Limb (tissue), 2 donors: ENCODE data around the gene SEMA7A.

ENCODE experiments used
- DNase-seq, 2 donors: peaks; one replicate each; pipeline ENCODE4 v3.0.0-alpha.2; 2016; ENCODE audit errors: extremely low spot score in 2 of 2

Gene SEMA7A

DNA sequence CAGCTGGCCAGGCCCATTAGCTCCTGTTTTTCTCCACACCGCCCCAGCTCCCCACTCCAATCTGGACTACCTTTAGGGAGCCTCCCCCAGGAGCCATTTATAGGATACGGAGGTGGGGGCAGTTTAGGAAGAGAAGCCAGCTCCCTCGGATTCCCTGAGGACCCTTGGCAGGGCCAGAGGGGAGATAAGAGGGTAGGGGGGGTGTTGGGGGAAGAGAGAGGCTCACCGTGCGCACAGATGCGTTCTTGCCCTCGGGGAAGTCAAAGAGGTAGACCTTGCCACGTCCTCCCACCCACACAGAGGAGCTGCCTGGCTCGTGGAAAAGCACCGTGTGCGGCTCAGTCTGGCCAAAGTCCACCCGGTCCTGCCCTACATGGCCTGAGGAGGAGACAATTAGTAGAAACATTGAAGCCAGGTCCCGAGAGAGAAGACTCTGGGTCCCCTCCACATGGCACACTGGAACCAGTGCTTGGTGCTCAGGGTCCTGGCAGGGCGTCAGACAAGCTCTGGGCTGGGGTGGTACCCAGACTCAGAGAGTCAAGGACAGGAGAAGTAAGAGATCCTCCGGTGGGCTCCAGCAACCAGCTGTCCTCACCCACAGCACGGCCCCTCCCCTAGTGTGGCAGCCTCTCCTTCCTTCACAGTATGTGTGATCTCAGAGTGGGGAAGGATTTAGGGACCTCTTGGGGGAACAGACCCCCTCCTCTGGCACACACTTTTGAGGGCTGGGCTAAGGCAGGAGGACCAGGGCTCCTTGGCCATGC is 15.0 kb downstream of the SEMA7A start:
- no peak for DNase-seq

DNA sequence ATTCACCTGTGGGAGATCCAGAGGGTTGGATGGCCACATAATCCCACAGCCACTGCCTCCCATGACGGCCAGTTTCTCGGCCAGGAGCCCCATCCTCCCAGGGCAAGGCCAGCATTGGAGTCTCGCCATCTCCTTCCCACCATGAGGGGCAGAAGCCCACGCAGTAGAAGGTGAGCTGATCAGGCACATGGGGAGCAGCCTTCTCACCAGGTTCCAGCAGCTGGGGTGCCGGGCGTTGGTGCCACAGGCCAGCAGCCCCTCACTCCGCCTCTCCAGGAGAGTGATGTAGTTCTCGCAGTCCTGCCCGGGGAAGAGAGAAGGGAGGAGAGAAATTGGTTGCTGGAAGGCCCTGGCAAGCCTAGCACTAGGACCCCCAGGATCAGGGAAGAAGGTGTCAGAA is 16.1 kb downstream of the SEMA7A start:
- no peak for DNase-seq

DNA sequence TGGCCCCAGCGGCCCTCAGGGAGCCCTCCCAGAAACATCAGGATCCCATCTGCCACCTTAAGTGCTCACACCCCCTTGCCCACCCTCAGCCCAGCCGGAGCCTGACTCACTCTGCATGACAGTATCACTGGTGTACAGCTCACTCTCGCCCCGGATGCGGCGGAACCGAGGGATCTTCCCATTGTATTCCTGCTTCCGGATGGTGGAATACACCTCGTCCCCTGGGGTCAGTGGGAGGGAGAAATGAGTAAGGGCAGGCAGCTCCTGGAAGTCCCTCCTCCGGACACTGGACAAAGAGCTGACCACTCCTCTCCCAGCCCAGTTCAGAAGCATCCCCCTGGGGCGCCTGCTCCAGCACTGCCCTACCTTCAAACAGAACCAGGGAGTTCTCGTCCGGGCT is 16.5 kb downstream of the SEMA7A start:
- DNase-seq, result no peak

DNA sequence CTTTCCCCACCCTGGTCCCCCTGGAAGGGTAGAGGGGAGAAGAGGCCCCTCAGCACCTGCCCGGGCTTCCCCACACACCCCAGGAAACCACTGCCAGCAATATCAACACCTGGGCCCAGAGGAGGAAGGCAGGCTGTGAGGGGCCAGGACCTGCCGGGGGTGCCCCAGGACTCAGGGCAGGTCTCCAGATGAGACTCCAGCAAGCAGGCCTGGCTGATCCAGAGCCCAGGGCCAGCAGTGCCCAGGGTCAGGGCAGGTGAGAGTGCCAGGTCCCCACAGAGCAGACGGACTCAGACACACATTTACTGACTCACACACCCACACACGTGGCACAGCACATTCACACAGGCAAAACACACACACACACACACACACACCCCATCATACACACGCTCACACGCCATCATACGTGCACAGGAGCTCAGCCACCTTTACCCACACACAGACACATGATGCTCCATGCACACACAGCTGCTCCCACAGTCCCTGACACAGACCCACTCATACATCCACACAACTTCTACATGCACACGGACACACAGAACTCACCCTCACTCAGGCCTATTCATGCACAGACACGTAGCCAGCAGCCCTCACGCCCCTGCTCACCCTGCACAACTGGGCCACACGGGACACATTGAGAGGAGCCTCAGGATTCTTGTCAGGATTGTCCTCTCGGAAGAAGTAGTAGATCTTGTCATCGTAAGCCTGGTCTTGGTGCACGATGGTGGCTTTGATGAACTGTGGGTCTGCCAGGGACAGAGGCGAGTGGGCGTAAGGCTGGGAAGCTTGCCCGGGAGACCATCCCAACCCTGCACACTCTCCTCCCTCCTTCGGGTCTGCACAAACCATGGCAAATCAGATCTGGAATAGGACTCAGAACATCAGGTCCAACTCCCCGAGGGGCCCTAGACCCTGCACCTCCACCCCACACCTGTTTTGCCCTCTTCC is 17.5 kb downstream of the SEMA7A start:
- DNase-seq, result no peak

DNA sequence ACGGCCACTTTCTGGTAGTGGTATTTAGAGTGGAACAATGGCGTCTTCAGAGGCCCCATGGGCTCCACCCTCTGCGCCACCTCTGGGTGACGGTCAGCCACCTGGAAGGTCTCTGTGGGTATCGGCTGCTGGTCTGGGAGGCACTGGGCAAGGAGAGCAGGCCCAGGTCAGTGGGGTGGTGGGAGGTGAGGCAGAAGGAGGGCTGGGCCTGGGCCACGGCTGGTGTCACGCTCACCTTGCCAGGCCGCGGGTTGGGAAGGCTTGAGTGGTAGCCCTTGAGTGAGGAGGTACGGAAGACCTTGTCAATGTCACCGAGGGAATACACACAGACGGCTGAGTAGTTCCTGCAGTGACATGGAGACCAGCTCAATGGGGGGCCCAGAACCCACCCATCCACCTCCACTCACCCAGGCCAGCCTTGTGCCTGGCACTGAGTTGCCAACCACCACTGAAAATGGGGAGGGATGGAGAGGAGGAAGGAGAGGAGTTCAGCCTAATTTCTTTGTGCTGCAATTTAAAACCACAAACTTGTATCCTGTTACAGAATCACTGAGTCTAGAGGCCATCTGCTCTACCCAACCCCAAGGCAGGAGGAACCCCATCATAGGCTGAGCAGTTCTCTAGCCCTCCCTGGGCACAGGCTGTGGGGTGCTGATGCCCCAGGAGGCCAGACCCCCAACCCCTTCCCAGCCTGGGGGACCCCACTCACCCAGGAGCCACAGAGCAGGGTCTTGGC is 19.0 kb downstream of the SEMA7A start:
- DNase-seq, result no peak

DNA sequence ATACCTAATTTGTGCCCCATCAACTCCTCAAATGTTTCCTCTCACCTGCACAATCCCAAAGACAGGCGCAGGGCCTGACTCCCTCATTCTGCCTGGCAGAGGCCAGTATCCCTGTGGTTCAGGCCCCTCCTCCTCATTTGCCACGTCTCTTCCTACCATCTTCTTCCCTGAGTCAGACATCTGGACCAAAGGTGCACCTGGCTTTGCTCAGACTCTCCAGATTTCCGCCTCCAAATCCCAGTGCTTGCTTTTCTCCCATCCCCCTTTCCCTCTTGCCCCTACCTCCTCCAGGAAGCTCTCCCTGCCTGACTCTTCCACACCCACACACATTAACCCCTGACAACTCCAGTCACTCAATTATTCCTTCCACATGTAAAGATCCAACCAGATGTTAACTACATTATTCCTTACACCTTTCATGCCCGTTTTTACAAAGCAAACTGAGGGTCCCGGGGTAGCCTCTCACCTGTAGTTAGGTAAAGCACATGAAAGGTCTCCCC is 19.6 kb downstream of the SEMA7A start:
- no peak for DNase-seq

DNA sequence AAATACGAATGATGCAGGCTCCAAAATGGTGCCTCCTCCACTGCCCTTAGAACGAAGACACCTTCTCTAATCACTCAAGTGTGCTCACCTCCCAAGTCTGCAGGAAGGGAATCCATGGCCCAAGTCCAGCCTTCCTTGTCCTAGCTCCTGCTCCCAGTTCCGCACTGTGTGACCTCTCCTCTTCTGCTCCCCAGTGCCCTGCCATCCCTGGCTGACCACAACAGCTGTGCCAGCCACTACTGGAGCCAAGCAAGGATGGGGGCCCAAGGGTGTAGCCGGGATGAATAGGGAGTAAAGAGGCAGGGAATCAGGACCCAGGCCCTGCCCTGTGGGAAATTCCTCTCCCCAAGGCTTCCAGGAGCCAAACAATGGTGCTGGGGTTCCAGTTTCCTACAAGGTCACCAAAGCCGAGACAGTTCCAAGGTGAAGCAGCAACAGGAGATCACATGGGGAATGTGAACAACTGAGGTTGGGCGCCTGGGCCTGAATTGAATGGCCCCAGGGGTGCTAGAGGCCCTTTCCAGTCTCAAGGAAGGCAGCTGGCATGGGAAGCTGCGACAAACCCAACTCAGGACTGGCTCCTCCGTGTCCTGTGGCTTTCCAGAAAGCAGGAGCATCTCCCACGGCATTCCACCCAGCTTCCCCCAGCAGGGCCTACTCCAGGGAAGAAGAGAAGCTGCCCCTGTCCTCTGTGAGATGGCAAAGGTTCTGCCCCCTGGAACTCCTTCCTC is 20.2 kb downstream of the SEMA7A start:
- DNase-seq, result no peak

DNA sequence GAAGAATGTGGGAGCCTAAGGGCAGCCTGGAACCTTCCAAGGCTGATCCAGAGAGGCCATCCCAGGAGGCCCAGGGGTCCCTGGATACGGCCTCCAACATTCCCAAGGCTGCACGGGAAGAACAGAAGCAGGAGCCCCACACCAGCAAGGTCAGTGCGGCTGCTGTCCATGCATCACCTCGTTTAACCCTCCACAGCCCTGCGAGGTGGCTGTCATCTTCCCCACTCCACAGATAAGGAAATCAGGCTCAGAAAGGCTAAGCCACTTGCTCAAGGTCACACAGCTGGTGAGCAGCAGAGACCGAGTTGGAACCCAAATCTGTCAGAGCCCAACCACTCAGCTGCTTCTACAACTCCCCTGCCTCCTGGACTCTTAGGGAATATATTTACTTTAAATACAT is 21.6 kb downstream of the SEMA7A start:
- no peak for DNase-seq

DNA sequence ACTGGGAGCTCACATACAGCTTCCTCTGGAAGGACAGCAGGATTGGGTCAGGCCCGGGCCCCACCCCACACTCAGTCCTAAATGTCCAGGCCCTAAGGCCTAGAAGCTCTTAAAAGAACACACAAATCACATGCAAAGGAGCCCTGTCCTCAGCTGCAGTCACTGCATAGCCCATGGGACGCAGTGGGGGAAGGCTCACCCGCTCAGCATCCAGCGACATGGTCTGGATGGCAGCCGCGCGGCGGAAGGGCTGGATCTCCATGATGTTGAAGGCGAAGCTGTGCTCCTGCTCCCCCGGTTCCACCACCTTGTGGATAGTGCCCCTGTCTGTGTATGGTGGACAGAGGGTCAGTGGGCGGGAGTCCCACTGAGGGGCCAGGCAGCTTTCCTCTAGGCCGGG is 22.1 kb downstream of the SEMA7A start:
- DNase-seq, result no peak

DNA sequence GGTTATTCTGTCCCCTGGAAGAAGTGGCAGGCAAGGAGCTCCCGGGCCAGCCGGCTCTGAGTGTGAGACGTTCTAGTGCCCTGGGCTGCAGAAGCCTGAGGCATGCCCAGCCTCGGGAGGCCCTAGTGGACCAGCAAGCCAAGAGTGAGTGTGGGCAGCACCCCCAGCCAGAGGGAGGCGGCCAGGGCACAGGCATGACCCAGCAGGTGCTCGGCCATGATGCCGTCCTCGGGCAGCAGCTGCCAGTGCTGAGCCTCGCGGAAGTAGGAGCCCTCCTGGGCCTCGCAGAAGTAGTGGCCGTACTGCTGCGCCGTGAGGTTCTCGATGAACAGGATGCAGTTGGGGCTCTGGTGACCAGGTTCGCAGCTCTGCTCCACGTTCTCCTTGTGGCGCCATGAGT is 23.3 kb downstream of the SEMA7A start:
- no peak for DNase-seq

DNA sequence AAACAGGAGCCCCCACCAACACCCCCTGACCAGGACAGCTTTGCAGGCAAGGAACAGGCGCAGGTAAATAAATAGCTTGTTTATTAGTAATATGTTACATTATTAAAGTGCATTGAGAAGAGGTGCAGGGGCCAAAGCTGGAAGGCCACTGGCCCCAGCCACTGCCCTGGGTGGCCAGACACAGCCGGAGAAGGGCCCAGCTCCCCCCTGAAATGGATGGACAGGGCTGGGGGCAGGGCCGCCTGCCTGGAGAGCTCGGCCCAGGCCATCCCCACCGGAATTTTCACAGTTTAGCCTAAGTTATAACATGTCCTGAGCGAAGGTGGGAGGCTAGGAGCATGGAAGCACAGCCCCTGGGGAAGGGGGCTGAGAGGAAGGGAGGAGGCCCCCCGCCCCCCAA is 24.5 kb downstream of the SEMA7A start:
- no peak for DNase-seq

DNA sequence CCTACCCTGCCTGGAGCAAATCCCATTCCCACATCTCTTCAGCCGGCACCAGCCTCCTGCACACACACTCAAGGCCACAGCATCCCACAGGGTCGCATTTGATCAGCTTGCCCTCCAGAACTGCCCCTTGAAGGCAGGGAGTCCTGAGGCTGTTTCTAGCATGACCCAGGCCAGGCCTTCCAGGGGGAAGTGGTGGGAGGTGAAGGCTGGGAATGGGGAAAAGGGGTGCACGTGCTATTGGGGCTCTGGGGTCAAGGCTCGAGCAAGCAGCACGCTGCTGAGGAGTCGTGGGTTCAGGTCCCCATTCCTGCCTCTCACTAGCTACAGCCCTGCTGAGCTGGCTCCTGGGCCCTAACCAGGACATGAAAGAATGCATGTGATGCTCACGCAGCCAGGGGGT is 24.9 kb downstream of the SEMA7A start:
- no peak for DNase-seq

DNA sequence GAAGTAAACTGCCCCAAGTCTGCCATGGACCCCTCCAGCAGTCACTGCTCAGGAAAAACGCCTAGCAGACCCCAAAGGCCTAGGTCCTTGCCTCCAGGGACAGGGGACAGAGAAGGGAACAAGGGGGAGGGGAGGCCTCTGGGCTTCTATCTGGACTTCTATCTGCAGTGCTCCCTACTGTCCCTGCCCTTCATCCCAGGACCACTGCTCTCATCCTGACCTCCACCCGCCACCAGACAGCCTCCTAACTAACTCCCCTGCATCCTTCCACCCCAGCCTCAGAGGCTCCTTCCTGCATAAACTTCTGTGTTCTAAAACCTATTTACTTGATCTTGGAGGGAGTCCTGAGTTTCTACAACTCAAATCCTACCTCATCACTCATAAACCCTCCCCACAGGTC is 25.4 kb downstream of the SEMA7A start:
- DNase-seq, result no peak

DNA sequence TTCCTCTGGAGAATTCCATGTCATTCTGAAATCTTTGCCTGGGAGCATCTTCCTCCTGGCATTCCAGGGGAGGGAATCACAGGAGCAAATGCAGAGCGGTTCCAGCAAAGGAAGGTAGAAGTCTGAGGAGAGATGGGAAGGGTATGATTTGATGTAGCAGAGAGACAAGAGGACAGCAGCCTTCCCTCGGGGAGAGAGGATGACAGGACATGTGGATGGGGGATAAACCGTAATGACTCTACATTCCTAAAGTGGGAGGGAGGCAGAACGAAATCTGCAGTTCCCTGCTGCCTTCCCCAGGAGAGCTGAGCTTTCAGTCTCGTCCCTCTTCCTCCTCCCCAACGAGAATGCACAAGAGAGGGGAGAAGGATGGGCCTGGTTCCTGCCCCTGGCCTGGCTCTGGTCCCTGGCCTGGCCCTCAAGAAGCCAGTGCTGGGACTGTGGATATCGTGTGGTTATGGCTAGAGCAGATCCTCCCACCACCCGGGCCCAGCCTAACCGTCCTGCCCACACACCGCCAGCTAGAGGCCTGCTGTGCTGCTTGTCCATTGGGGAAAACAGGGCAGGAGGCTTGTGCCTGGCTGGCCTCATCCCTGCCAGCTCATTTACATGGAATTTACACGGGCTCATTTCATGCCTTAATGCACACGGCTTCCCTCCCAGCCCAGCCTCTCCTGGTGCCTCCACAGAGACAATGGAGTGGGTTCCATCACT is 26.6 kb downstream of the SEMA7A start:
- DNase-seq, result no peak

DNA sequence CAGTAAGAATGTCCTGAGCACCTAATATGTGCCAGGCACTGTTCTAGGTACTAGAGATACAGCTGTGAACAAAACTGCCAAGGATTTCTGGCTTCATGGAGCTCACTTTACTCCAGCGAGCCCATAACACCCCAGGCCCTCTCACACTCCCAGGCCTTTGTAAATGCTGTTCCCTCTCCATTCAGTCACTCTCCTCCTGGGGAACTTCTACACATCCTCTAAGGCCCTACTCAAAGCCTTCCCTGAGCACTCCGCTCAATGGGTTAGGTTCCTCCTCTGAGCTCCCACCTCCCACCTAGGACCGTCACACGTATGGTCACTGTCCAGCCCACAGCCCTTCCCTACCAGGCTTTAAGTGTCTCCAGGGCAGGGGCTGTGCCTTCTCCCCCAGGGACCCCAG is 27.2 kb downstream of the SEMA7A start:
- DNase-seq, result no peak

DNA sequence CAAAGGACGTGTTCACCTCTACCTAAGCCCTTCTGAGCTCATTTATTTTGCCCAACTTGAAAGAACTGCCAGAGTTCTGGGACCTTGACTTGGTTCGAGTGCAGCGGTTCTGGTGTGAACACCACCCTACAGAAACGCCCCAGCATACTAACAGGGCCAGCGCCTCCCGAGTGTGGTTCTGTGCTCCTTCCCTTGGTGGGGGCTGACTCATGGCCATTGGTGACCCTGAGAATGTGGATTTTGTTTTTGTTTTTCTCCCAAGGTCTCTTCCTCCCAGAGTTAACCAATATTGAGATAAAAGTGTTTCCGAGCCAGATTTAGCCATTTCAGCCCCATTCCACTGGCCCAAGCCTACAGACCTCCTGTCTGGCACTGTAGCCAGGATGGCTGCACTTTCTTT is 27.9 kb downstream of the SEMA7A start:
- no peak for DNase-seq

DNA sequence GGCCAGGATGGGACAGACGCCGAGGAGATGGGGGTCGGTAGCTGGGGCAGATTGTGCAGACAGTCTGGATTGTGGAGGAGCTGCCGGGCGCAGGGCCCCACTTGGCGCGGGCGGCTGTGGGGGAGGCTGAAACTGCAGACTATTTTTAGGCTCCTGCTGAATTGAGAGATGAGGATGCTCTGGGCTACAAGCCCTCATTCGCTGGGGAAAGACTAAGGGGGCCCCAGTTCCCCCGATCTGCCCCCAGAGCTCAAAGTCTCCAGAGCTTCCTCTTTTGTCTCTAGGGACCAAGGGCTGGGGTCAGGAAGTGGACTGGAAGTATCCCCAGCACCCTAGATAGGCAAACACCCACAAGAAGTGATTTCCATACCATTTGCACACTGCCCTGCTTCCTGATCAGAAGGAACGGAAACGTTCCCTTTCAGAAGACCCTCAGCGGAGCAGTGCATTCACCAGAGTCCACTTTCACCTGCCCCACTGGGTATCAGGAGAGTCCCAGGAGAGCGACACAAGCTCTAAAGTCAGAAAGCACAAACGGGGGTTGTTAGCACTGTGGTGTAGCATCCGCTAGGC is 29.7 kb downstream of the SEMA7A start:
- no peak for DNase-seq

DNA sequence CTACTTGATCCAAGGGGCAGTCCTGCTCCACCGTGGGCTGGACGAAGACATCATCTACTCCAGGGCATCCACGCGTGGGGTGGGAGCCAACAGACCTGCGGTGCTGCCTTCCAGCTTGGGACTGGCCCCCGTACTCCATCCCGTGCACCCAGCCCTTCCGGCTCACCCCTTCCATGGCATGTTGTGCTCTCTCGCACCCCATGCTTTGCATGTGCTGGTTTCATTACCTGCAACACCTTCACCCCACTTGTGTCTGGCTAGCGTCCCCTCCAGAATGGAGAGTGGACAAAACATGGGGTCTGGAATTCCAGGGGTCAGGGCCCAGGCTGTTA is 30.2 kb downstream of the SEMA7A start:
- DNase-seq, result no peak

DNA sequence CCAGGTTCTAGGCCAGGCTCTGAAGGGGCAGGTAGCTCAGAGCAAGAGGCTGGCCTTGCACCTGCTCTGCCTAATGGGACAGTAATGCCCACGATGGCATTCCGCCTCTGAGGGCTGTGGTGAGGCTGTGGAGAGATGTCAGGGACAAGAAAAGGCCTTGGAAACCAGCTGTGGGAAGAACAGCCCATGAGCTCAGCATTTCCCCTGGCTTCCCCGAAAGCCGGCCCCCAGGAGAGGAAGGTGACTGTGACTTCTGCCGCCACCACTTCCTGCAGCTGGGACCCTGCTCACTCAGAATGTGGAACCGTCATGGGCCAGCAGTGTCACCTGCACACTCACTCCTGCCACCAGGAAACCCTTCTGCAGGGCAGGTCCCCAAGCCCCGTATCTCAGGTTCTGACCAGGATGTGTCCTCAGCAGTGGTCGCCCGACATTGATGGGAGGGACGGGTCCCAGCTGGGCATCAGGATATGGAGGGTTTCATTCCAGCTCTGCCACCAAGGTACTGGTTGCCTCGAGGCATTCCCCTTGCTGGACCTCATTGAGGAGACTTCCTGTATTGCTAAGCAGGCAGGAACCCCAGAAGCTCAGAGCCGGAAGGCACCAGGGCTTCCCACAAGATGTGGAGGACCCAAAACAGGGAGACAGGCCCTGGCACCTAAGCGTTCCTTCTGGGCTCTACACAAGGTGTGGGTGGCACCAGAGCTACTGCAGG is 30.7 kb downstream of the SEMA7A start:
- no peak for DNase-seq
